Neuronal stem cell (in vitro differentiated cells): Measurements from ENCODE around the gene THOC5.
A peak's percentile ranks its signal among the peaks of the same experiment; 100 is the strongest.

ENCODE experiments used
- DNase-seq: peaks from one replicate; pipeline ENCODE4 v3.0.0-alpha.2; 2013; ENCODE audit warnings: low spot score
- H2AFZ ChIP-seq: one replicate; pipeline ENCODE4 v1.6.1; 2013; ENCODE audit warnings: mild to moderate bottlenecking, low read length, inconsistent platforms
- H2AK5ac ChIP-seq: 2 replicates; pipeline ENCODE4 v1.6.1; 2013; ENCODE audit warnings: low read depth, mild to moderate bottlenecking, inconsistent platforms, low read length, moderate library complexity, mixed read lengths
- H2BK120ac ChIP-seq: 2 replicates; pipeline ENCODE4 v1.6.1; 2013; ENCODE audit warnings: low read depth, mild to moderate bottlenecking, inconsistent platforms, low read length, moderate library complexity, mixed read lengths
- H2BK12ac ChIP-seq: one replicate; pipeline ENCODE4 v1.6.1; 2013; ENCODE audit warnings: low read length, inconsistent platforms
- H2BK15ac ChIP-seq: 2 replicates; pipeline ENCODE4 v1.6.1; 2013; ENCODE audit warnings: mild to moderate bottlenecking, low read length, inconsistent platforms, mixed read lengths
- H2BK5ac ChIP-seq: one replicate; pipeline ENCODE4 v1.6.1; 2013; ENCODE audit warnings: inconsistent platforms, mild to moderate bottlenecking, low read length, moderate library complexity
- H3K14ac ChIP-seq: one replicate; pipeline ENCODE4 v1.6.1; 2013; ENCODE audit warnings: low read length, inconsistent platforms
- H3K18ac ChIP-seq: 2 replicates; pipeline ENCODE4 v1.6.1; 2013; ENCODE audit warnings: low read length, inconsistent platforms
- H3K23ac ChIP-seq: 2 replicates; pipeline ENCODE4 v1.6.1; 2013; ENCODE audit warnings: low read depth, mild to moderate bottlenecking, mixed read lengths, low read length, inconsistent platforms; ENCODE audit not compliant: poor library complexity
- H3K27ac ChIP-seq: replicated peaks from 3 replicates; pipeline ENCODE4 v1.5.1; 2013; ENCODE audit warnings: low read length, inconsistent platforms
- H3K27me3 ChIP-seq, 3 experiments: 2 replicates each; pipeline ENCODE4 v1.6.1; 2013; ENCODE audit warnings: low read length in 3 of 3, mild to moderate bottlenecking in 2 of 3, inconsistent platforms in 1 of 3, low read depth in 1 of 3, mixed read lengths in 1 of 3, moderate library complexity in 1 of 3; ENCODE audit not compliant: control insufficient read depth in 3 of 3, insufficient read depth in 3 of 3
- H3K36me3 ChIP-seq, 2 donors: replicated peaks in 1 of 2; 2 replicates each; pipeline ENCODE4 v1.6.1; 2013; ENCODE audit warnings: low read length in 2 of 2; ENCODE audit not compliant: control insufficient read depth in 2 of 2, insufficient read depth in 2 of 2
- H3K4ac ChIP-seq: 2 replicates; pipeline ENCODE4 v1.6.1; 2013; ENCODE audit warnings: inconsistent platforms, mild to moderate bottlenecking, low read length, moderate library complexity
- H3K4me1 ChIP-seq, 2 donors: 1 replicate in 1 of 2; 2 replicates in 1 of 2; pipeline ENCODE4 v1.6.1; 2013; ENCODE audit warnings: low read length in 2 of 2, low read depth in 1 of 2; ENCODE audit not compliant: control insufficient read depth in 2 of 2, insufficient read depth in 1 of 2
- H3K4me2 ChIP-seq: one replicate; pipeline ENCODE4 v1.6.1; 2013; ENCODE audit warnings: mild to moderate bottlenecking, low read length, inconsistent platforms; ENCODE audit not compliant: insufficient read depth, poor library complexity, severe bottlenecking
- H3K4me3 ChIP-seq, 2 donors: 2 replicates each; pipeline ENCODE4 v1.5.1; 2013; ENCODE audit warnings: low read length in 2 of 2, mild to moderate bottlenecking in 2 of 2, inconsistent platforms in 1 of 2, moderate library complexity in 1 of 2
- H3K79me1 ChIP-seq: one replicate; pipeline ENCODE4 v1.6.1; 2013; ENCODE audit warnings: low read depth, mild to moderate bottlenecking, inconsistent platforms, low read length, moderate library complexity
- H3K9ac ChIP-seq: one replicate; pipeline ENCODE4 v1.6.1; 2013; ENCODE audit warnings: mild to moderate bottlenecking, low read depth, low read length, inconsistent platforms; ENCODE audit not compliant: poor library complexity
- H3K9me3 ChIP-seq, 2 donors: replicated peaks in 1 of 2; 2 replicates each; pipeline versions ENCODE3 to v1.6.1; 2013; ENCODE audit warnings: low read length in 2 of 2, mild to moderate bottlenecking in 2 of 2, inconsistent platforms in 1 of 2, low read depth in 1 of 2, mixed read lengths in 1 of 2, moderate library complexity in 1 of 2; ENCODE audit not compliant: control insufficient read depth in 2 of 2, insufficient read depth in 1 of 2
- H4K8ac ChIP-seq: one replicate; pipeline ENCODE4 v1.6.1; 2013; ENCODE audit warnings: low read depth, mild to moderate bottlenecking, inconsistent platforms, low read length, moderate library complexity
- H4K91ac ChIP-seq: one replicate; pipeline ENCODE4 v1.6.1; 2013; ENCODE audit warnings: low read length, low read depth, mild to moderate bottlenecking, inconsistent platforms; ENCODE audit not compliant: poor library complexity
- WGBS, 2 donors: extraction: QIAGEN DNeasy Blood & Tissue Kit; methylation state at CpG; one replicate each; pipeline ENCODE4 v1.1.7; 2013; ENCODE audit warnings: missing lambda C conversion rate in 2 of 2, mixed read lengths in 1 of 2; ENCODE audit not compliant: insufficient read length in 2 of 2, insufficient replicate concordance in 1 of 2; ENCODE audit errors: extremely low coverage in 2 of 2; 5-methylcytosine and 5-hydroxymethylcytosine counted together

The THOC5 gene

DNA sequence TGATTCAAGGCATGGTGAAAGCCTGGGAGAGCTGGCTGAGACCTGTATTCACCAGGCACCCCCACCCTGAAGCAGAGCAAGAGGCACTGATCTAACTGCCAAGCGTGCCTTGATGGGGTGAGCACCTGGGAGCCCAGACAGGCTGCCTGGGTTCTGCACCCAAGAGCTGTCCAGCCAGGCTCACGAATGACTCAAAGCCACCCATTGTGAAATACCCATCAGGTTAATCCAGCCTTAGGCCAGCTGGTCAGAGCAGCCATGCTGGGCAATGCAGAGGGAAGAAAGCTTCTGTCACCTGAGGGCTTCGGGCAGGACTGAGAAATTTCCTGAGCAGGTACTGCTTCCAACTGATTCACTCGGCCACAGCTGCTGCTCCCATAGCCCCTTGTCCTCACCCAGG lies 22.1 kb downstream of the THOC5 start:
- Histone ChIP-seq H3K18ac (no peak overlapping the region), H3K4me1 (no peaks in the 10 kb centered on the region), H3K4me2 (no peak overlapping the region), H4K91ac (no peak overlapping the region), H2BK120ac (no peak overlapping the region), H2BK5ac (no peak overlapping the region), H3K4me3 (no peak overlapping the region), H3K9me3 (no peaks in the 10 kb centered on the region), H3K27ac (no peak overlapping the region), H3K14ac (no peak overlapping the region), H3K79me1 (no peaks in the 10 kb centered on the region), H4K8ac (no peak overlapping the region), H3K27me3 (no peaks in the 10 kb centered on the region), H3K9ac (no peak overlapping the region), H2BK15ac (no peak overlapping the region), H2AFZ (no peak overlapping the region), H2AK5ac (no peak overlapping the region), H2BK12ac (no peak overlapping the region), H3K23ac (no peak overlapping the region), H3K36me3 (peaks cover 36 to 92% of the 10 kb centered on the region in 2 donors), H3K4ac (no peak overlapping the region)
- no peak for DNase-seq
- no CpG with 5 or more reads among the region's 4 CpGs for WGBS, 2 donors

DNA sequence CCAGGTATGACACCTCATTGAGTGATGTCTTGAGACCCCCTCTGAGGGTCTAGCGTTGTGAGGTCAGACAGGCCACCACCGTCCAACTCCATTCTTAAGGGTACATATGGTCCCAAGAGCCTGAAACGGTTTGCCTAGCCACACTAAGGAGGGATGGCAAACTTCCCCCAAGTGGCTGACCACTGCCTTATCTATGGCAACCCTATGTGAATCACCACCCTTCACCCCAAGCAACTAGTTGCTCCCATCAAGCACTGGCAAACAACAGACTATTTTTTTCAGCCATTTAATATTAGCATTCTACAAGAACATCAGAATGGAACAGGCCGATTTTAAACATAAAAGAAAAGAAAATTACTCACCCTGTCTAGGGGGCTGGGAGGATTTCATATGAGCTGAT lies 22.8 kb downstream of the THOC5 start:
- Histone ChIP-seq H3K4me3 (no peak overlapping the region), H3K4ac (no peak overlapping the region), H3K4me2 (no peak overlapping the region), H3K79me1 (no peaks in the 10 kb centered on the region), H2BK12ac (no peak overlapping the region), H4K8ac (no peak overlapping the region), H2BK5ac (no peak overlapping the region), H3K9me3 (peaks cover 0 to under 1% of the 10 kb centered on the region in 2 donors), H3K9ac (no peak overlapping the region), H3K14ac (no peak overlapping the region), H2AFZ (no peak overlapping the region), H2BK15ac (no peak overlapping the region), H3K27ac (no peak overlapping the region), H4K91ac (no peak overlapping the region), H3K18ac (no peak overlapping the region), H2AK5ac (no peak overlapping the region), H2BK120ac (no peak overlapping the region), H3K27me3 (no peaks in the 10 kb centered on the region), H3K36me3 (peaks cover 36 to 90% of the 10 kb centered on the region in 2 donors), H3K23ac (no peak overlapping the region), H3K4me1 (no peaks in the 10 kb centered on the region)
- no CpG with 5 or more reads among the region's 4 CpGs for WGBS, 2 donors
- DNase-seq, result no peak

DNA sequence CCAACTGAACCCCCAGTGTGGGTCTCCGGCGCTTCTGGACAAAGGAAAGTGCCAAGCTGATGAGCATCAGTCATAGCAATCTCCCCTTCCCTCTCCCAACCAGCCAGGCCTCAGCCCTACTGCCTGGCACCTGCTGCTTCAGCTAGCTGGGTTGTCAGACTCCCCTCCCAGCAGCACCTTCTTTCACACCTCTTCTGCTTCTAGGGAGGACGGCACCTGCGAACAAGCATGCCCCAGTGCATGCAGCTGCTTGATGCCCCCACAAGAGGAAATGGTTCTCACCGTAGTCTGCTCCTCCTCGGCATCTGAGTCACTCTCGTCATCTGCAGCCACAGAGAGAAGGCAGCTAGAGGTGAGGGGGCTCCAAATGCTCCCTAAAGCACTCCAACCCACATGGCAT lies 25.4 kb downstream of the THOC5 start:
- Histone ChIP-seq H3K4me2 (no peak overlapping the region), H2AK5ac (no peak overlapping the region), H3K4ac (peak overlapping the region; percentile 60), H3K14ac (no peak overlapping the region), H3K9ac (no peak overlapping the region), H4K8ac (no peak overlapping the region), H3K79me1 (no peaks in the 10 kb centered on the region), H2BK15ac (no peak overlapping the region), H3K4me1 (no peaks in the 10 kb centered on the region), H3K27me3 (no peaks in the 10 kb centered on the region), H2BK12ac (no peak overlapping the region), H4K91ac (no peak overlapping the region), H3K23ac (peak overlapping the region; percentile 2), H3K36me3 (peaks cover 52 to 95% of the 10 kb centered on the region in 2 donors), H3K18ac (no peak overlapping the region), H2AFZ (no peak overlapping the region), H2BK120ac (no peak overlapping the region), H3K9me3 (peaks cover 0 to 1% of the 10 kb centered on the region in 2 donors), H3K4me3 (no peak overlapping the region), H3K27ac (no peak overlapping the region), H2BK5ac (no peak overlapping the region)
- no CpG with 5 or more reads among the region's 7 CpGs for WGBS, 2 donors
- no peak for DNase-seq

DNA sequence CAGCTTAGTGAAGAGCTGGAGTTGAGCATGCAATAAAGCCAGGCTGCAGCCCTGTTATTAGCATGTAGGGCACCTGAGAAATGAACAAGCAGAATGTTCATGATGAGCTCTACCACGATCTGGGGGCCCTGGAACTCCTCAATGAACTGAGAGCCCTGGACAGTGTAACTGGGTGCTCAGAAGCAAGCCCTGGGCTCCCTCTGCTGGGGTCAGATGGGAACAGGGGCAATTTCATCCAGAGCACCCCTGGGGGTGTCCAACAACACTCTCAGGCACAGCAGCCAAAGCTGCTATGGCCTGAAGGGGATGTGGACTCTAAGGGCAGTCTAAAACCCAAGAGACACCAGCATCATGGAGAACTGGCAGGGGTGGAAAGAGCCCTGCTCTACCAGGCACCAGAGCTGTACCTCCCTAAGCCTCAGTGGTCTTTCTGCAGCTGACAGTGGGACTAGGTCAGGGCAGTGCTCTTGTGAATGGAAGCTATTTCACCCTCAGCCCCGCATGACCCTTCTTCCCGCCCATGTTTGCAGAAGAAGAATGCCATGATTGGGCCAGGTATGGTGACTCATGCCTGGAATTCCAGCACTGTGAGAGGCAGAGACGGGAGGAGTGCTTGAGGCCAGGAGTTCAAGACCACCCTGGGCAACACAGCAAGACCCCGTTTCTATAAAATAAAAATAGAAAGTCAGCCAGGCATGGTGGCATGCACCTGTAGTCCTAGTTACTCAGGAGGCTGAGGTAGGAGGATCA lies 28.9 kb downstream of the THOC5 start:
- Histone ChIP-seq H3K79me1 (no peaks in the 10 kb centered on the region), H3K36me3 (peaks cover 53 to 93% of the 10 kb centered on the region in 2 donors), H2BK12ac (no peak overlapping the region), H3K14ac (no peak overlapping the region), H2AFZ (no peak overlapping the region), H3K27ac (no peak overlapping the region), H2BK120ac (no peak overlapping the region), H2BK5ac (no peak overlapping the region), H3K18ac (no peak overlapping the region), H4K91ac (no peak overlapping the region), H3K23ac (no peak overlapping the region), H3K9ac (no peak overlapping the region), H3K9me3 (peaks cover 0 to 1% of the 10 kb centered on the region in 2 donors), H2BK15ac (no peak overlapping the region), H3K27me3 (no peaks in the 10 kb centered on the region), H4K8ac (no peak overlapping the region), H3K4me1 (no peaks in the 10 kb centered on the region), H3K4ac (no peak overlapping the region), H3K4me2 (no peak overlapping the region), H3K4me3 (no peak overlapping the region), H2AK5ac (no peak overlapping the region)
- DNase-seq, result no peak
- no CpG with 5 or more reads among the region's 5 CpGs for WGBS, 2 donors
